ENCODE data around the gene C10orf88. TPM values are rescaled to one million over a fixed set of nuclear protein-coding genes. Genes with fewer than 3 reads are reported as not detected.

The C10orf88 gene
- total RNA-seq, 1 donor: 9.9 TPM

DNA sequence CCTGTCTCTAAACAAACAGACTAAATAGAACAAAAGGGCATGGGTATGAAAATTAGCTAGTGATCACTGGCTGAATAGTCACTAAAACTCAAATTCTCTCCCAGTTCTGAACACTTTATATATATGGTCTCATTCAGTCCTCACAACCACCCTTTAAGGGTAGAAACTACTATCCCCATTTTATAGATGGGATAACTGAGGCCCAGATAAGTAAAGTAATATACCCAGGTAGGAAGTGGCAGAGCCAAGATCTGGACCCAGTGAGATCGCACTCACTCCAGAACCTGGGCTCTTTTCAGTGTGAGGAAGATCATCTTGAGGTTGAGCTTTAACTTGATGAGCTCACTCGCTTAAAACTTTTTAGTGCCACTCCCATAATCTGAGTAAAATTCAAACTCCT, 30.7 kb upstream of the C10orf88 start:
- H3K4me3 ChIP-seq (ENCODE audit: low read depth, low read length): no peak overlapping the region
- TF ChIP-seq, protein P1, sequence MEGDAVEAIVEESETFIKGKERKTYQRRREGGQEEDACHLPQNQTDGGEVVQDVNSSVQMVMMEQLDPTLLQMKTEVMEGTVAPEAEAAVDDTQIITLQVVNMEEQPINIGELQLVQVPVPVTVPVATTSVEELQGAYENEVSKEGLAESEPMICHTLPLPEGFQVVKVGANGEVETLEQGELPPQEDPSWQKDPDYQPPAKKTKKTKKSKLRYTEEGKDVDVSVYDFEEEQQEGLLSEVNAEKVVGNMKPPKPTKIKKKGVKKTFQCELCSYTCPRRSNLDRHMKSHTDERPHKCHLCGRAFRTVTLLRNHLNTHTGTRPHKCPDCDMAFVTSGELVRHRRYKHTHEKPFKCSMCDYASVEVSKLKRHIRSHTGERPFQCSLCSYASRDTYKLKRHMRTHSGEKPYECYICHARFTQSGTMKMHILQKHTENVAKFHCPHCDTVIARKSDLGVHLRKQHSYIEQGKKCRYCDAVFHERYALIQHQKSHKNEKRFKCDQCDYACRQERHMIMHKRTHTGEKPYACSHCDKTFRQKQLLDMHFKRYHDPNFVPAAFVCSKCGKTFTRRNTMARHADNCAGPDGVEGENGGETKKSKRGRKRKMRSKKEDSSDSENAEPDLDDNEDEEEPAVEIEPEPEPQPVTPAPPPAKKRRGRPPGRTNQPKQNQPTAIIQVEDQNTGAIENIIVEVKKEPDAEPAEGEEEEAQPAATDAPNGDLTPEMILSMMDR (IDR thresholded peaks at IDR 0.05; ENCODE audit: insufficient read depth, low read depth, low read length): no peak
- DNase-seq (ENCODE audit: low read depth): no peak

DNA sequence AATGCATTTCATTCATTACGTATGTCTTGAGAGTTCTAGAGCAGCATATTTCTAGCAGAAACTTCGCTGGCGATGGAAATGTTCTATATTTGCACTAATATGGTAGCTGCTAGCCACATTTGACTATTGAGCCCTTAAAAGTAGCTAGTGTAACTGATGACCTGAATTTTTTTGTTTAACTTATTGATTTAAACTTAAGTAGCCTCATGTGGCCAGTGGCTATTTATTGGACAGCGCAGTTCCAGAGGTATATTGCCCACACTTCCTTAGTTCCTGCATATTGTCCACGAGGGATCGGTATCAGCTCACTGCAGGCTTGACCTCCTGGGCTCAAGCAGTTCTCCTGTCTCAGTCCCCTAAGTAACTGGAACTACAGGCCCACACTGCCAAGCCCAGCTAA, 29.9 kb upstream of the C10orf88 start:
- DNase-seq (ENCODE audit: low read depth): no peak
- no peak overlapping the region for H3K4me3 ChIP-seq (ENCODE audit: low read depth, low read length)
- TF ChIP-seq, protein P1 (IDR thresholded peaks at IDR 0.05; ENCODE audit: insufficient read depth, low read depth, low read length): no peak

DNA sequence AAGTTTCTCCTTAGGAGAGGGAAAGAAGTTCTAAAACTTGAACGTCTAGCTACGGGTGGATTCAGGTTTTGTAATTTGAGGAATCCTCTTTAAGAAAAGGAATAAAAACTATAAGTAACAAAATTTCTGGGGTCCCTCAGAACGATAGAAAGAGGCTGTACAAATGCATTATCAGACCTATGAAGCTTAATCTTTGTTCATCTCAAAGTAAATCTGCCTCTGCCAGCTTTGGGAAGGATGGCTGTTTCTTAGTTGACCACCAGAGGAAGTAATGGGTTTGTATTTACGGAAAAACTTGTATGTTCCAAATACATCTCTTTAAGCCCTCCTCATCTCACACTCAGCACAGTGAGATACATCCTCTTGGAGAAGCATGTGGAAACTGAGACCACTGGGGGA, 27.0 kb upstream of the C10orf88 start:
- H3K4me3 ChIP-seq (ENCODE audit: low read depth, low read length): peak overlapping the region; percentile 70
- TF ChIP-seq, protein P1 (IDR thresholded peaks at IDR 0.05; ENCODE audit: insufficient read depth, low read depth, low read length): peak; percentile 64
- peak; percentile 53 for DNase-seq (ENCODE audit: low read depth)

GRCh38 chr10:122980209-122981065, 26.4 kb upstream of the C10orf88 start, which contains the start of gene PSTK:
Gene PSTK, plus strand, starts transcription at chr10:122980401. Its CDS starts 79 bp downstream, at chr10:122980480.
- H3K4me3 ChIP-seq (ENCODE audit: low read depth, low read length): peak within 1 kb of the TSS; percentile 70
- DNase-seq (ENCODE audit: low read depth): peak; percentile 94
- TF ChIP-seq, protein P1 (IDR thresholded peaks at IDR 0.05; ENCODE audit: insufficient read depth, low read depth, low read length): peak; percentile 95

DNA sequence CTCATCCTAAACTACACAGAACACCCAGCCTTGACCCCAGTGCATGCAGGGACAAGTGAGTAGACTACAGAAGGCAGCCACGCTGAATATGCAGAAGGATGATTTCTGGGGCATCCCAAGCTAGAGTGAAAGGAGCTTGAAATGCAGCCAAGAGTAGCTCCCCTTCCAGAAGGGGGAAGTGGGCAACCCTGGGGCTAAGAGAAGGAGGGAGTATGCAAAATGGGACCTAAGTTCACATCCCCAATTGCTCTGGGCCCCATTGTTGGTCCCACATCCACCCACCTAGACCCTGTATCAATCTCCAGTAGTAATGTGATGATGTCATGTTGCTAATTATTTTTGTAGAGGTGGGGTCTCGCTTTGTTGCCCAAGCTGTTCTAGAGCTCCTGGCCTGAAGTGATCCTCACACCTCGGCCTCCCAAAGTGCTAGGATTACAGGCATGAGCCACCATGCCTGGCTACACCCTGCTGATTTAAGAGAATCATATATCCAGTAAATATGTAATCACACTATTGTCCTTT, 20.6 kb upstream of the C10orf88 start:
- no peak overlapping the region for H3K4me3 ChIP-seq (ENCODE audit: low read depth, low read length)
- DNase-seq (ENCODE audit: low read depth): no peak
- TF ChIP-seq, protein P1 (IDR thresholded peaks at IDR 0.05; ENCODE audit: insufficient read depth, low read depth, low read length): no peak

DNA sequence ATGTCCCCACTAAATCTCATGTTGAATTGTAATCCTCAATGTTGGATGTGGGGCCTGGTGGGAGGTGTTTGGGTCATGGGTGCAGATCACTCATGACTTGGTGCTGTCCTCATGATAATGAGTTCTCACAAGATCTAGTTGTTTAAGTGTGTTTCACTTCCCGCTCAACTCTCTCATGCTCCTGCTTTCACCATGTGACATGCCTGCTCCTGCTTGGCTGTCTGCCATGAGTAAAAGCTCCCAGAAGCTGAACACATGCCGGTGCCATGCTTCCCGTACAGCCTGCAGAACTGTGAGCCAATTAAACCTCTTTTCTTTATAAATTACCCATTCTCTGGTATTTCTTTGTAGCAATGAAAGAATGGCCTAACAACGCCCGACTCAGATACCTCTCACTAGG, 20.0 kb upstream of the C10orf88 start:
- TF ChIP-seq, protein P1 (IDR thresholded peaks at IDR 0.05; ENCODE audit: insufficient read depth, low read depth, low read length): no peak
- DNase-seq (ENCODE audit: low read depth): peak; percentile 23
- no peak overlapping the region for H3K4me3 ChIP-seq (ENCODE audit: low read depth, low read length)

All from fibroblast of villous mesenchyme (primary cell).